CD4-positive, alpha-beta T cell treated with Interleukin-4 for 1 hour (primary cell): ENCODE measurements around the gene ING4.

Experiments
- DNase-seq, 2 donors: peaks; one replicate each; pipeline ENCODE4 v3.0.0-alpha.2; 2020 to 2022

ING4 gene

DNA sequence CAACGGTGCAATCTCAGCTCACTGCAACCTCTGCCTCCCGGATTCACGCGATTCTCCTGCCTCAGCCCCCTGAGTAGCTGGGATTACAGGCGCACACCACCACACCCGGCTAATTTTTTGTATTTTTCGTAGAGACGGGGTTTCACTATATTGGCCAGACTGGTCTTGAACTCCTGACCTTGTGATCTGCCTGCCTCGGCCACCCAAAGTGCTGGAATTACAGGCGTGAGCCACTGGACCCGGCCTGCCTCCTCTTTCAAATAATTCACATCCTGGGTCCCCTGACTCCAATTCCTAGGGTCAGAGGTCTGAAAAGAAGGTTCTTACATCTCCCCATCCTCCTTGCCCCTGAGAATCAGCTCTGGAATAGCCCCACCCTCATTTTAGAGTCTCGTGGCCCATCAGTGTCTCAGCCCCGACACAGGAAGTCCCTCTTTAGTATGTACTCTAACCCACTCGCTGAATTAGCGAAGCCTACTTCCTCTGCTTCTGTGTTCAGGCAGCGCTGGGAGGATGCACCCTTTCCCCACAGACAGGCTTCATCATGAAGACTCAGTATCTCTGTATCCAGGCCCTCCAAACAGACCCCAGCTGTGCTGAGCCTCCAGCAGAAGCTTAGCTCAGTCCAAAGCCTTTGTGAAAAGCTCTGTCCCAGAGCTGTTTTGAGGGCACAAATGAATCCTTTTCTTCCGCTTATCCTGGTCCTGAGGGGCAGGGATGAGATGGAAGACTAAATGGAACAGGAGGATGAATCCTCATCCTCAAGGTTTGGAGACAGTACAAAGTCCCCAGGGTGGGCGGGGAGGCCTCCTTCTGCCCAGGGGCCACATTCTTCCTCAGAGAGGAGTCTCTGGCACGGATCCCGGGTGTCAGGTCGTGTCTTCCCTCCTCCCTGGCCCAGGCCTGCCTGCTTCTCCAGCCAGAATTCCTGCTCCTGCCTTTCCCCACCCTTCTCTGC is 30.6 kb downstream of the ING4 start:
- DNase-seq: peak; percentile 64 to 72

DNA sequence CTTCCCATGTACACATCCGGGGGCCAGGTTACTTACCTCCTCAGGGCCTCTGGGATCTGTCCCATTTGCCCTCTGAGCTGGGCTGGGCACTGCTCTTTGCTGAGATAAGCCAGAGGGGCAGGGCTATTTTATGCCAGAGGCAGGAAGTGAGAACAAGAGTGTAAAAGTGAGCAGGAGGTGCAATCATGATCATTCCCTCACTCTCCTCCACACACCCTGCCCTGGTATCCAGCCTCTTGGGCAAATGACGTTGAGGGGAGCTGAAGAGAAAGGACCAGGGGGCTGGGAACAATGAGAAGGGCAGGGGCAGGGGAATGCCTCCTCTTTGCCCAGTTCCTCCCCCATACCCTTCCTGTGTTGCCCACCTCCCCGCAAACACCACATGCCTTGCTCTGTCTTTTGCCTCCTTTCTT is 31.4 kb downstream of the ING4 start:
- peak in 1 of 2 donors; percentile 28 for DNase-seq

DNA sequence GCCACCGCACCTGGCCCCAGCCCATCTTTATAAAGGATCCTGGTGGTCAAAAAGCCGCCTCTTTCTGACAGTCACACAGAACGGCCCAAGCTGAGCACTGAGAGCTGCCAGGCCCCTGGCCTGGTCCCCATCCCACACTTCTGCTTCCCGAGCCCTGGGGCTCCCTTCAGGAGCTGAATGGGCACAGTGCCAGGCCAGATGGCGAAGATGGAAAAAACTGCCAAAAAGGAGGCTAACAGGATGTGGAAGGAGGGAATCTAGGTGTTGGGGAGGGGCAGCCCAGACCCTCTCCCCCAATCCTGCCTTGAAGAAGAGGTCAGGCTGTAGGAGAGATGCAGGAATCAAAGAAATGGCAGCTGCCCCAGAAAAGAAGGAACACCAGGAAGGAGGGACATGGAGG is 32.2 kb downstream of the ING4 start:
- DNase-seq: no peak

DNA sequence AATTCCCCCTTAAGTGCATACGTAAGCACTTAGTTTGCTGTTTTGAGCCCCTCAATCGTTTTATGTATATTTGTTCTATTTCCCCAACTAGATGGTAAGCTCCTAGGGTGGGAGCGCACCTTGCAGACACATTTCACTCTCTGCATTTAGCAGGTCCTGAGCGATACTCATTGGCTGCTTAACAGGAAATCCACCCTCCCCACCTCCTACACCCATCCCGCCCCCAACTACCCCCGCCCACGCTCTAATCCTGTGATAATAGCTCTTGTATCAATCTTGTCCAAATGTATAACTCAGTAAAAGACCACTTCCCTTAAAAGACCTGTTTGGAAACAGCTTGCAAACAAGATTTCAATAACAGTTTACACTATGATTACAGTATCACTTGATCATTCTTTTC is 35.3 kb downstream of the ING4 start:
- DNase-seq: peak; percentile 35 to 67

DNA sequence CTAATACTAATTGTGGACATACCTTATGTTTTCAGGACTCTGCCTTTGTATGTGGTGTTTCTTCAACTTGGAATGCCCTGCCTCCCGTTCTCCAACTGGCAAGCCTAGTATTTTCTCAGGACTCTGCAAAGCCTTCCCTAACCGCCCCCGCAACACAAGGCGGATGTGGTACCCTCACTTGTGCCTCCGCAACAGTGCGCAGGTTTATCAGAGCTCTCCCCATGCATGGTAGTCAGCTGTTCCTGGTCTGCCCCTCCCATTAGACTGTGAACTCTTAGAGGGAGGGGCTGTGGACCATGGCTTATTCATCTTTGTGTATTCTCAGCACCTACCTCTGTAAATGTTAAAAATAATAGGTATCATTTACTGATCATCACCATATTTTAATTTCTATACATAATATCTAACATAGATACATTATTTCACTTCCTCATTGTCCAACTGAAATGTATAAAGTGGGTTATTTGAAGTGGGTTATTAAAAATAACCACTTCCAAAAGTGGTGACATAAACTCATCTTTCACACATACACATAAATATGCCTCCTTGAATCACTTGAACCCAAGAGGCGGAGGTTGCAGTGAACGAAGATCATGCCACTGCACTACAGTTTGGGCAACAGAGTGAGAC is 36.1 kb downstream of the ING4 start:
- no peak for DNase-seq

DNA sequence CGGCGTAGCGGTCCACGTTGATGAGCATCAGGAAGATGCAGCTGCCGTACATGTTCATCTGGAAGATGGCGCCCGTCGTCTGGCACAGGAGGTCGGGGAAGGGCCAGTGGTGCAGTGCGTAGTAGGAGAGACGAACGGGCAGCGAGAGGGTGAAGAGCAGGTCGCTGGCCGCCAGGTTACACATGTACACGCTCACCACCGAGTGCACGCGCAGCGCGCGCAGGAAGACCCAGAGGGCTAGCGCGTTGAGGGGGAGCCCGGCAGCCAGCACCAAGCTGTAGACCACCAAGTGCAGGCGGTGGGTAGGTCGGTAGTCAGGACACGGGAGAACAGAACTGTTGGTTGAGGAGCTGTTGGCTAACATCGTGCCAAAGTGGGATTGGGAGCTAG is 42.0 kb downstream of the ING4 start:
- DNase-seq: no peak

DNA sequence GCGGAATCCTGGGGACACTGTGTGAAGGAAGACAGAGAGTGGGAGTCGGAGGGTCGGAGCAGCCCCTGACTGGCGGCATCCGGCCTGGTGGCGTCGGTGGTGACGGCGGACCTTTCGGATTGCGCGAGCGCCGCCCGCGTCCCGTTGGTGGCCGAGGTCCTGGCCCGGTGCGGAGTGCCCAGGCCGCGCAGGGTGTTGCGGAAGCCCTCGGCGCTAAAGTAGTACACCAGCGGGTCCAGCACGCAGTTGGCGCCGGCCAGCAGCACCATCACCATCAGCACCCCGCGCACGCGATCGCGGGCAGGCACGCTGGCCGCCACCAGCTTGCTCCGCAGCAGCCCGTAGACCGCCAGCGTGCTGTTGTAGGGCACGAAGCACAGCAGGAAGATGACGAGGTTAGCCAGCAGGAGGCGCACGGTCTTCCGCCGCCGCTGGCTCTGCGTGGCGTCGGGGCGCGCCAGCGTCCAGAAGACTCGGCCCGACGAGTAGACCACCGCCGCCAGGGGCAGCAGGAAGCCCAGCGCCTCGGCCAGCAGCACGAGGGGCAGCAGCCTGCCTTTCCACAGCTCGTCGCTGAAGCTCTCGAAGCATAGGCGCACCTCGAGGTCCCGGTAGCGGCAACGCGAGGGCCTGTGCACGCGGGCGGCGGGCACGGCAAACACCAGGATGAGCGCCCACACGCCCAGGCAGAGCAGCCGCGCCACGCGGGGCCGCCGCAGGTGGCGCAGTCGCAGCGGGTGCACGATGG is 42.6 kb downstream of the ING4 start:
- DNase-seq: peak; percentile 61 to 66

DNA sequence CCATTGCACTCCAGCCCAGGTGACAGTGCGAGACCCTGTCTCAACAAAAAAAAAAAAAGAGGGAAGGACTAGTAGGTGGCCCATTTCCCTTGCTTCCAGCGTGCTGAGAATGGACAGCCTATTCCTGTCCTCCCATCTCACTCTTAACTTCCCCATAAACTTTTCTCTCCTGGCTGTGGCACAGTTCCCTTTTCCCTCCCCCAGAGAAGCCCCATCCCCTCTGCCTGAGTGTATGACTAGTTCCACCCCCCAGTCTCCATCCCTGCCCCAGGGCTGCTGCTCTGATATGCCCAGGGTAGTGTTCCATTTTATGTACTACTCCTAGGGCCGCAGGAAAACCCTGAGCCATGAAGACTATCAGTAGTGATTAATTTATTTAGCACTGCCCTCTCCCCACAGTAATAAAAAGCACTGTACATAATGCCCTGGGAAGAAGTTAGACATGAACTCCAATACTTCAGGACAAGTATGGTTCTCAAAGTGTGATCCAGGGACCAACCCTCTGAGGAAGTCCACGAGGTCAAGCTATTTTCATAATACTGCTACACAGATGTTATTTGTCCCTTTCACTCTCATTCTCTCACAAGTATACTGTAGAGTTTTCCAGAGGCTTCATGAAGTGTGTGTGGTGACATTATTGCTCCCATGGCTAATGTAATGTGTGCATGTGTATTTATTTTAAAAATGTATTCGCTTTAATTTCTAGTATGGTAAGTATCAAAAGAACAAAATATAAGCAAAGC is 44.3 kb downstream of the ING4 start:
- no peak for DNase-seq

DNA sequence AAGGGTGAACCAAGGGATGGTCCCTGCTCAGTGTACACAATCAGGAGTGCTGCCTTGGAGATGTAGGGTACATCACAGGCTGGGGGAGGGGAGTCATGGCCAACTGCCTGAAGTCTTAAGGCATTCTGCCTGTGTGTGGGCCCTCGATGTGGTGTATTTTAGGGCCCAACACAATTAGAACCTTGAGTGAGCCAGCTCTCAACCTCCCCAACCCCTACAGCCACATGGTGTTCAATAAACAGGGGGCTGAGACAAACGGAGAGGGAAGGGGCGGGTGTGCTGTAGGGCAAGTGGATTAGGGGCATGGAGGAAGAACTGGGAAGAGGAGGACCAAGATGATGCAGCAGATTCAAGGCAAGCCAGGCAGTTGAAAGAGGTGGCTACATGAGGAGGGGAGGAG is 47.1 kb downstream of the ING4 start:
- DNase-seq: no peak

DNA sequence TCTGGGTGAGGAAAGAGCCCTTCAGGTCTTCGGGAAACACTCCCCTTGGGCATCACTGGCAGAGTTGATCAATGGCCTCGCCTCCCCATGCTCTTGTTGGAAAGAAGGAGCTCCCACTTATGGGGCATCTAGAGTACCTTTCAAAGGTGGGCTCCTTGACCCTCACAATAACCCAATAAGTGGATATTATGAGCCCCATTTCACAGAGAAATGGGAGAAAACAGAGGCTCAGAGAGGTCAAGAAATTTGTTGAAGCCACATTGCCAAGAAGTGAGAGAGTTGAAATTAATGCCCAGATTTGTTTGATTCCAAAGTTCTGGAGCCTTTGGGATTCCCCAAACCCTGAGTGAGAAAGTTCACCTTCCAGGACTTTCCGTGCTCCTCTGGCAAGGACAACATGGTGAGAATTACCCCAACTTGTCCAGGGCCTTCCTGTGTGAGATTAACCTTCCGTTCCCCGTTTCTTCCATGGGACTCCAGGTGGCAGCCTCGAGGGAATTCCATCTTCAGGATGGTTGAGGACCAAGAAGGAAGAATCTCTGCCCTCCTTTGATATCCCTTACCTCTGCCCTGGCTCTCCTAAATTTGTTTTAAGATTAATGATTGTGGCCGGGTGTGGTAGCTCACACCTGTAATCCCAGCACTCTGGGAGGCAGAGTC is 48.3 kb downstream of the ING4 start:
- DNase-seq: no peak

DNA sequence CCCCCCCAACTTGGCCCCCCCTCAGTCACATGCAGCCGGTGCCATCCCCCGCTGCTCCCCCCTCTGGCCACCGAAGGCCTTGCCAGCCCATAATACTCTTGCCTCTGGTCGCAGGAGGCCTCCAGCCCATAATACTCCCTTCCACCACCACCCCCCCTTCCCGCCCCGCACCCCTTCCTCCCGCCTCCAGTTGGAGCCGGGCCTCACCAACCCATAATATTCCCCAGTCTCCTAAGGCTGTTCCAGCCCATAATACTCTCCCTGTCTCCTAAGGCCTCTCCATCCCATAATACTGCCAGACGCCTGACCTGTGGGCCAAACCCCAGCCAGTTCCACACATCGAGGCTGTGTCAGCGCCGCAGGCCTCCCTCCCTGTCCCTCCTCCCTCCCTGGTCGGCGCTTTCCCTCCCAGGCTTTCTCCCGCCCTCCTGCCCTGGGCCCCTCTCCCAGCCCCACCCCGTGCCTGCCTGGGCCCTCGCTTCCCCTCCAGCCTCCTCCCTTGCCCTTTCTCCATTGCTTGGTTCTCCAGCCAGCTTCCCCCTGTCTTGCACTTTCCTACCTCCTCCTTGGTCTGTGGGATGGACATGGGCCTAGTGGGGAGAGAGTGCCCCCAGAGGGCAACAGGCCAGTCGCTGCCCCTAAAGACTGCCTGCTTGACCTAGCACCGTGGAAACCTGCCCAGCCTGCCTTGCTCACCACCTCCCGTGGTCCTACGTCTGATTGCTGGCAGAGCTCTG is 49.0 kb downstream of the ING4 start:
- DNase-seq: peak; percentile 84 to 85

DNA sequence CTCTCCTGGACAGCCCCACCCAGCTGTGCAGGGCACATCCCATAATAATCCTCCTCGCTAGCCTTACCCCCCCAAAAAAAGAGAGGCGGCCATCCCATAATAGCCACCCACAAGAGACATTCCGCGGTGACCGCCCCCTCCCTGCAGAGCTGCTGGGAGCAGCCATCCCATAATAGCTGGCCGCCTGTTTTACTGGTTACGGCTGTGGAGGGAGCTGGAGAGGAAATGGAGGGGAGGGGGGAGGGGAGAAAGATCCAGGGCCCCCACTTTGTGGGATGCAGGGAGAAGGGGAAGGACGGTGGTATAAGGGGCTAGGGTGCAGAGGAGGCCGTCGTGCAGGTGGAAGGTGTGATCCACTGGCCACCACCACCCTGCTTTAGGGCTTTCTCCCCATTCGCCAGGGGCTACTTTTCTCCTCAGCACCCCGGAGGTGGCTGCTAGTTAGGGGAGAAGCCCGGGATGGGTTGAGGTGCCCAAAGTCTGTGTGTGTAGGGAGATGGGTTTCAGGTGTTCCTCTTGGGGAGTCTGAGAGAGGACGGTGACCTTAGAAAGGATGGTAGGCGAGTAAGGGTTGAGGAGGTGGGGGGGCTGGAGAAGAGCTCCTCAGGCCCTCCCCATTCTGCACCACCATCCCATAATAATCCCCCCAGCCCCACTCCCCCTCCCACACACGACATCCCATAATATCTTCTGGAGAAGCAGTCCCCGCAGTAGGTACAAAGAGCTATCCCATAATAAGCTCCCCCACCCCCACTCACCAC is 49.7 kb downstream of the ING4 start:
- peak; percentile 59 to 66 for DNase-seq

DNA sequence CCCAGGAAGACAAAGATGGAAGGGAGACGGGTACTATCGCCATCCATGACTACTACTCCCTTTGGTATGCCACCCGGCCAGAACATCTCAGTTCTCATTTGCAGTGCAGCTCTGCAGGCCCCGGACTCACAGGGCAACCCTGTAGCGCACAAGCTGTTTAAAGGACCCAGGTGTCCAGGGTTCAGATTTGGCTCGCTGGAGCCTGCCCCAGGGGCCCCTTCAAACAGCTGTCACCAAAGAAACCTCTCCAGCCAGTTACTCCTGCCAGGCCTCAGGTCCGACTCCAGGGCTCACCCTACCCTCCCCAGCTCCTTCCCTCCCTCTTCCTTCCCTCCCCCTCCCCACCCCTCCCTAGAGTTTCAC is 50.3 kb downstream of the ING4 start:
- no peak for DNase-seq

DNA sequence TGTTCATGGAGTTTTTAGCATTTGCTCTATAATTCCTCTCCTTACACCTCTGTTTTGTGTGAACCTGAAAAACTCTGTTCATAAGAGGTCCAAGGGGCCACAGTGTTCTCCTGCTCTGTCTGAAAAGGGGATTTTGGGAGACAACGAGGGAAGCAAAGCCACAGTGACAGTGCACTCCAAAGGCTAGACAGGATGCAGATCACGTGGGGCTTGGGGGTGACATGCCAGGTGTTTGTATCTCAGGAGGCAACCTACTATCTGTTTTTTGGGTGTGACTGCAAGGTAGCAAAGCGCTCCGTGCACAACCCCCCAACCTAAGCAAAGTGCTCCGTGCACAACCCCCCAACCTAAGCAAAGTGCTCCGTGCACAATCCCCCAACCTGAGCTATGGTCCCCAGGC is 50.7 kb downstream of the ING4 start:
- no peak for DNase-seq

DNA sequence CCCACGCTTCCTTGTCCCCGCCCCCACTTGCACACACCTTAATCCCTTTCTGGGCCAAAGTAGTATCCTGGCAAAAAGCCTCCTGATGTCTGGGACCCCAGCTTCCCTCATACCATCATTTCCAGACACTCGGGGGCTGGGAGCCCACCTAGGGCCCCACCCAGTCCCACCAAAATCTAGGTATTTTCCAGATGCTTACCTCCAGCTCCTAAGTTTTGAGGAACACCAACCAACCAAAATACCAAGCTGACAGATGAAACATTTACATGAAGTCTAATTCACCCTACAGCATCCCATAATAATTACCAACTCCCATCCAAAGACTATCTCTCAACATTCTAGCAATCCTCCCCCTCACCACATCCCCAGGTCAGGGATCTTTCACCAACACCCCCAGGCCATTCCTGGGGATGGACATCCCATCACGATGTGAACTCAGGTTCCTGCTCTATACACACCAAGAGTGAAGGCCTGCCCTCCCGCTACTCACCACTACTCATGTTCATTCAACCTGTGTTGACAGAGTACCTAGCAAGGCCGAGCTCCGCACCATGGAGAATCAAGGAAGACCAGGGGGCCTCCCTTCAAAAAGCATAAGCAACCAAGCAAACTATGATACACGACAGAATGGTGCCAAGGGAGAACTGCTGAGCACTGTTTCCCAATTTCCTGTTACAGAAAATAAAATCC is 54.2 kb downstream of the ING4 start:
- peak in 1 of 2 donors; percentile 48 for DNase-seq

DNA sequence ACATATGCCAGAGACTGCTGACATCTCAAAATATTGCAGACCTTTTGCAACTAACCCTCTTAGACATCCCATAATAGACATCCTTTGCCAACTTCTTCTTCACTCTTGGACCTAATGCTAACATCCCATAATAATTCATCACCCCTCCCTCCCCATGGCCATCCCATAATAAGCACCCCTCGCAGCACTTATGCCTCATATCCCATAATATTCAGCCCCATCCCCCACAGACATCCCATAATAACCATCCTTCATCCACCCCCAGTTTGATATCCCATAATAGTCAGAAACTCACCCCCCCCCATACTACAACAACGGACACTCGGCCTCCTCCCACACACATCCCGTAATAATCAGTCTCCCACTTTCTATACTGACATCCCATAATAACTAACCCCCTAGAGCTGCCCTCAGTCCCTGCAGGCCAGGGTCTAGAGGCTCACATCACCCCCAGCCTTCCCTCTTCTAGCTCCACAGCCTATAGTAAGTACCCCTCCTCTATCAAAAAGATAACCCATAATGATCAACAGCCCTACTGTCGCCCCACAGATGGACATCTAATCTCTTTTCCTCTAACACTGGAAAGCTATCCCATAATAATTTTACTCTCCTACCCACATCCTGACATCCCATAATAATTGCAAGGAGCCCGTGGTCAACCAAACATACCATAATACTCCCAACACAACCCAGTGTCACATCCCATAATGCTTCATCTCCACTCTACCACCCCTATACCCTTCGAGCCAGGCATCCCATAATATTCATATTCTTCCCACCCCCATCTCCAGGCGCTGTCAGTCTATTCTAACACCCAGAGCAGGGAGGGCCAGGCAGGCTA is 54.9 kb downstream of the ING4 start:
- peak; percentile 71 to 86 for DNase-seq

DNA sequence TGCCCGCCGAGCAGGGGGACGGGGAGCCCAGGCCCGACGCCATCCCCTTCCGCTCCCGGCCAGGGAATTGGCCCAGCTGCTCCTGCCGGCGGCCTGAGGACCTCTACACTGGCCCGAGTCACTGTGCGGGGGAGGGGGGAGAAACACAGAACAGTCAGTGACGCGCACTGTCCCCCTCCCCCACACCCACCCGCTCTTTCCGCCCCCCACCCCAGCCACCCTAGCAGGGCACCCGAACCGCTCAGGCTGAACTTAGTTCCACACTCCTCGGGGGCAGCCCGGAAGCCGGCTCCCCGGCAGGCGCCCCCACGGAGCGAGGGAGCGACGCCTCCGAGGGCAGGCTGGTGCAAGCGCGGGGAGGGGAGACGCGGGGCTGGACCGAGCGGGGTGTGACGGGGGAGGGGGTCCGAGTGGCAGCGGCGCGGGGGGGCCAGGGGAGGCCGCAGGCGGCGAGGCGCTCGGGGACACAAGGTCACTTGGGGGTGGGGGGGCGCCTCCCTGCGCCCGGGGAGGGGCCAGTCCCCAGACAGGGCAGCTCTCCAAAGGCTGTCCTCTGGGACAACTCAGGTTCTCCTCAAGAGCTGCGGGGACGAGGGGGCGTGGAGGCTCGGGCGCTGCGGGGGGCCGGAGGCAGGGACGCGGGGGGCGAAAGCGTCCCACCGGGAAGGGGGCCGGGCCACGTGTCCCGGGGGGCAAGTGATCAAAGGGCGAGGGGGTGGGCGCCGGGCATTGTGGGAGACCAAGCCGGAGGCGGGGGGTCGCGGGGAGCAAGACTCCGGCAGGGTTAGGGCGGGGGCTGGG is 56.4 kb downstream of the ING4 start:
- DNase-seq: peak; percentile 73 to 80
